ENCODE results near the gene SLC29A3.
A peak's percentile ranks its signal among the peaks of the same experiment; 100 is the strongest.

SLC29A3 gene

DNA sequence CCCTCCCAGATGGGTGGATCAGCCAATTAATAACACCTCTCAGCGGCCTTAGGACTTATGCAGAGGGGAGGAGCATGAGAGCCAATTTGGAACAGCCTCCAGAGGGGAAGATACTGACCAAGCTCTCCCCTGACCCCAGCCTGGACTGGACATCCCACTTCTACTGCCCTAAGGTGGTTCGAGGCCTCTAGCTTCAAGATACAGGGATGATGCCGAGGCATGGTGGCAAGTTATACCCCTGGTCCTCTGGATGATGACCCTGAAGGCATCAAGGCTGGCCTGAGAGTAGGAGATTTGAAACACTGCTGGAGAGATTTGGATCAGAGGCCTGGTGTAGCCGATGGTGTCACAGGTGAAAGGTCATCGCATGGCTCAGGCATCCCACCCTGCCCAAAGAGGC is 80.9 kb downstream of the SLC29A3 start:
- DNase-seq (ENCODE audit: low read depth), result peak; percentile 24
- no peak for TF ChIP-seq CTCF (IDR thresholded peaks at IDR 0.05; ENCODE audit: insufficient read depth, low read depth, low read length, missing control alignments)
- no peak overlapping the region for H3K4me3 ChIP-seq (ENCODE audit: low read length)

GRCh38 chr10:71401056-71401455 is 82.0 kb downstream of the SLC29A3 start:
- H3K4me3 ChIP-seq (ENCODE audit: low read length), result no peak overlapping the region
- DNase-seq (ENCODE audit: low read depth), result no peak
- no peak for TF ChIP-seq CTCF (IDR thresholded peaks at IDR 0.05; ENCODE audit: insufficient read depth, low read depth, low read length, missing control alignments)

GRCh38 chr10:71402005-71402404 is 82.9 kb downstream of the SLC29A3 start:
- TF ChIP-seq CTCF (IDR thresholded peaks at IDR 0.05; ENCODE audit: insufficient read depth, low read depth, low read length, missing control alignments), result no peak
- no peak overlapping the region for H3K4me3 ChIP-seq (ENCODE audit: low read length)
- DNase-seq (ENCODE audit: low read depth), result no peak

DNA sequence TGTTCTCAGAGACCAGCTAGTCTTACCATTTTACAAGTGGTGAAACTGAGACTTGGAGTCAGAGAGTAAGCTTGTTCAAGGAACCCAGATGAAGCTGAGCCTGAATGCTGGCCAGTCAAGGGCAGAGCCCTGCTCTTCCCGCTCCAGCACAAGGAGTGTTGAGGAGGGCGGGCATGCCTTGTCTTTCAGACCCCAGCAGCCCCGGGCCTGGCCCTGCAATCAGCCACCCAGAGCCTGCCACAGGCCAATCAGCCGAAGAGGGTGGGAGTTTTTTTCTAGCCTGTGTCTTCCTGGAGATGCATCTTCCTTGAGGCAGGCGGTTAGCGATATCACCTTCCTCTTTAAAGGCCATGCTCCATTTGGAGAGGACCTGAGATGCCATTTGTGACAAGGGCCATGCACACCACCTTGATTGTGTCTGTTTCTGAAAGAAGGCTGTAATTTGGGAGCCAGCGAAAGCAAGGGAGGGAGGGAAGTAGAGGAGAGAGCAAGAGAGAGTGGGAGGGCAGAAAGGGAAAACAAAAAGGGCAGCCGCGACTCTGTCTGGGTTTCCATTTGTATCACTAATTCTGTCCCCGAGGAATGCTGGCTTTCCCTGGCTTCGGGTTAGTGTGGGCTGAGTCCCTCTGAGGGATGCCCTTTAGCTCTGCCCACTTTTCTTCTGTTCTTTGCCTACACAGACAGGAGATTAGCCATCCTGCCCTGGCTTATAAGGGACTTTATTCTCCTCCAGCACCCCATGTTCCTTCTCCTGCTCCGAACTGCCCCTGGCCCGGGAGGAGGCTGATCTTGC is 85.6 kb downstream of the SLC29A3 start:
- no peak for TF ChIP-seq CTCF (IDR thresholded peaks at IDR 0.05; ENCODE audit: insufficient read depth, low read depth, low read length, missing control alignments)
- no peak for DNase-seq (ENCODE audit: low read depth)
- no peak overlapping the region for H3K4me3 ChIP-seq (ENCODE audit: low read length)

- no peak overlapping the region for H3K4me3 ChIP-seq (ENCODE audit: low read length)
- no peak for TF ChIP-seq CTCF (IDR thresholded peaks at IDR 0.05; ENCODE audit: insufficient read depth, low read depth, low read length, missing control alignments)
- DNase-seq (ENCODE audit: low read depth), result peak; percentile 33
Observed at GRCh38 chr10:71406878-71407277, 87.8 kb downstream of the SLC29A3 start.

DNA sequence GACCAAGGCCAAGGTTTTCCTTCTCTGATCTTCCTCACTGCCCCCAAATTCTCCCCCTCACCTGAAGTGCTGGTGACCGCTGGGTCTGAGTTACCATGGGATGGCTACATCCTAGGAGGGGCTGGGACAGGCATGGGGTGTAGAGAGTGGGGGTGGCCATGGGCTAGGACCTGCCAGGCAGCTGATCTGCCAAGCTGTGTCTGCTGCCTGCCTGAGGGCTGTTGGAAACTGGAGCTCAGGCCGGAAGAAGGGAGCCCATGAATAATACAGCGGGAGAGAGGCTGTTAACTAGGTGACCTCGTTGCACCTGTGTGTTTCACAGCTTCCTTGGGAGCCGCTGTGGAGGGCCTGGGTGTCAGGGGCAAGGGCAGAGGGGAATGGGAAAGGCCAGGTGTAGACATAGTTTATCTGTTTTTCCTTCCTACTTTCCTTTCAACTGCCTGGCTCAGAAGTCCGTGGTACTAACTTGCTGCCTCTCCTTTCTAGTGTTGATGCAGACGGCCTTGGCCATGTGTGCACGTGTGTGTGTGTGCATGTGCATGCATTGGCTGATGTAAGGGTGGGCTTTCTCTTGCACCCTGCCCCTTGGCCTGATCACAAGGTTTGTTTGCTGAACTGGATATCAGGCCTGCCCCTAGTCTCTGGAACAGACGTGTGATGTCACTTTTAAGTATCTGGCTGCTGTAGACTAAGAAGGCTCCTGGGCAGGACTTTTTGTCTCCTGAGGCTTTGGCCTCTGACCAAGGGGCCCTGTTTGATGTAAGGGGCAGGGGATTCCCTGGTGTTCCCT is 89.6 kb downstream of the SLC29A3 start:
- no peak for DNase-seq (ENCODE audit: low read depth)
- H3K4me3 ChIP-seq (ENCODE audit: low read length), result no peak overlapping the region
- no peak for TF ChIP-seq CTCF (IDR thresholded peaks at IDR 0.05; ENCODE audit: insufficient read depth, low read depth, low read length, missing control alignments)

Data from epithelial cell of esophagus (primary cell).